ENCODE results near the gene DHRSX.
"Not testable (repeated sequence)": the region's sequence is repeated elsewhere in the genome, so short reads cannot be mapped to it uniquely, and the experiment has no call there.

DHRSX gene

DNA sequence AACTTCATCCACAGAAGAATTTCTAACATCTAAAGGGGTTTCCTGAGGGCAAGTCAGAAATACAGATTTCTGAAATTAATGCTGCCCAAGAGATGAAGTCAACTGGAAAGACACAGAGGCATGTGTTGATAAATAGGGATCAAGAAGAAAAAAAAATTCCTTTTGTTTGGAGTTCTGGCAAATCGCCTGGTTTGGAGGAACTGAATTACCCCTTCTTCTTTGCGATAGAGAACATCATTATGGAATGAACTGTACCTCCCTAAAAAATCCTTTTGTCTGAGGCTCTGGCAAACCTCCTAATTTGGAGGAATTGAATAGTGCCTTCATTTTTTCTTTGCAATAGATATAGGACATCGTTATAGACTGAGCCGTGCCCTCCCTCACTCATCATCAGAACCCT lies 200.9 kb downstream of the DHRSX start:
- no peak for DNase-seq

GRCh38 chrX:2286731-2287130 lies 214.0 kb downstream of the DHRSX start:
- peak; percentile 2 to 29 for DNase-seq

DNA sequence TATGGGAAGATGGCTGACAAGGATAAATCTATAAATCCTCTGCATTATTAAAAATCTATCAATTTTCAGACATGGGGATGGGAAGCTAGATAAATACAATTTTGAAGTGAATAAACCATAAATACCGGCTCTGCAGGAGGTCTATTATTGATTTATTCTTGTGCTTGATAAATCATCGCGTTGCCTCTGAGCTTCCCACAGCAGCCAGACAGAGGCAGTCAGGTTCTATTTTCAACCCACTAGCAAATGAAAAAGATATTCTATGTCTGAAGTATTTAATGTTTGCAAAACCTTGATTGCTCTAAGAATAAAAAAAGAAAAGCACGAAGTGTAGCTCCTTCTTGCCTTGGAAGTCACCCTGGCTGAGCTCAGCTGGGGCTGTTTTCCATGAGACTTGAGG lies 216.2 kb downstream of the DHRSX start:
- DNase-seq: no peak

- DNase-seq: no peak
Observed at GRCh38 chrX:2284133-2284532, 216.6 kb downstream of the DHRSX start.

GRCh38 chrX:2283111-2283859 lies 217.5 kb downstream of the DHRSX start:
- DNase-seq: no peak

GRCh38 chrX:2282490-2283090 lies 218.2 kb downstream of the DHRSX start:
- no peak for DNase-seq

DNA sequence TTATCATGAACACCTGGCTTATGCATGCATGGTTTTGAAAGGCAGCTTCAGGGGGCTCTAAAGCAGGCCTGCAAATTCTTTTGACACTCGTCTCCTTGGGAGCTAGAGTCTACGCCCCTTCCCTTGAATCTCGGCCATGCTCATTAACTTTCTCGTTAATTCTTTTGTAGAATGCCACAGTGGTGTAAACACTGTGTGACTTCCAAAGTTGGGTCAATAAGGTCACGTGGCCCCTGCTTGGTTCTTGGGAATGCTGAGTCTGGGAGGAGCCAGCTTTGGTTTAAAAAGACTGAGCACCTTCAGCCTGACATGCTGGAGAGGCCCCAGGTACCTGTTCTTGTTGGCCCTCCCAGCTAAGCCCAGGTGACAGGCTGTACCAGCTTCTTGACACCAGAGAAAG lies 228.4 kb downstream of the DHRSX start:
- no peak for DNase-seq

GRCh38 chrX:2271595-2271994 lies 229.2 kb downstream of the DHRSX start:
- not testable (repeated sequence) for DNase-seq

DNA sequence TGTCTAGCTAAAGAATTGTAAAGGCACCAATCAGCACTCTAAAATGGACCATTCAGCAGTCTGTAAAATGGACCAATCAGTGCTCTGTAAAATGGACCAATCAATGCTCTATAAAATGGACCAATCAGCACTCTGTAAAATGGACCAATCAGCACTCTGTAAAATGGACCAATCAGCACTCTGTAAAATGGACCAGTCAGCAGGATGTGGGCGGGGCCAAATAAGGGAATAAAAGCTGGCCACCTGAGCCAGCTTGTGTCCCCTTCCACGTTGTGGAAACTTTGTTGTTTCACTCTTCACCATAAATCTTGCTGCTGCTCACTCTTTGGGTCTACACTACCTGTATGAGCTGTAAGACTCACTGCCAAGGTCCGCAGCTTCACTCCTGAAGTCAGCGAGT lies 230.0 kb downstream of the DHRSX start:
- DNase-seq: not testable (repeated sequence)

GRCh38 chrX:2267890-2268289 lies 232.9 kb downstream of the DHRSX start:
- DNase-seq: no peak

GRCh38 chrX:2266445-2267349 lies 234.1 kb downstream of the DHRSX start:
- DNase-seq: no peak

- not testable (repeated sequence) for DNase-seq
Observed at GRCh38 chrX:2265658-2266444, 234.9 kb downstream of the DHRSX start.

- DNase-seq: no peak
Observed at GRCh38 chrX:2264179-2265030, 236.4 kb downstream of the DHRSX start.

- no peak for DNase-seq
Observed at GRCh38 chrX:2263203-2263602, 237.6 kb downstream of the DHRSX start.

GRCh38 chrX:2262668-2263055 lies 238.1 kb downstream of the DHRSX start:
- no peak for DNase-seq

GRCh38 chrX:2261831-2262667 lies 238.7 kb downstream of the DHRSX start:
- DNase-seq: no peak

DNA sequence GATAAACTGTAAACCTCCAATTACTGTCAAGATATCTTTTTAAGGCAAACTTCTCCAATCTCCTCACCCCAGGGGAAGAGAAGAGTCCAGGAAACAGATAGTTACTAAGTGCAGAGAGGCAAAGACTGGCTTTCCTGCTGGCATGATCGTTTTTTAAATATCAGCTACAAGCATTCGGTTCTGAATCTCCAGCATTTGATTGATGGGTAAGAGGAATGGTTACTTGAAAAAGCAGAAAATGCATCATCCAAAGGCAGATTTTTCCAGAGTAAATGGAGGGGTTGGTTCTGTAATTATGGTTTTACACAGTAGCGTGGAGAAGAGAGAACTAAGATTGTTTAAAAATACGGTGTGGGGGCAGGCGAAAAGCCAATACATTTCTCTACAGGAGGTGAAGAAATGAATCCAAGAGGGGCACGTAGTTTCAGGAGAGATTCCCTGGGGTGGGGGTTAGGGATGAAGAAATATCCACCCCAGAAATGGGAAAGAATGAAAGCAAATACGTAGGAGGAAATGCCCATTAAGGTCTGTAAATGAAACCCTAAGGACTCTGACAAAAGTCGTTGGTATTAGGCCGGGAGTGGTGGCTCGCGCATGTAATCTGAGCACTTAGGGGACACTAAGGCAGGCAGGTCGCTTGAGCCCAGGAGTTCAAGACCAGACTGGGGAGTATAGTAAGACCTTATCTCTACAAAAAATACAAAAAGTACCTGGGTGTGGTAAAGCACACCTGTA lies 248.3 kb downstream of the DHRSX start:
- no peak for DNase-seq

DNA sequence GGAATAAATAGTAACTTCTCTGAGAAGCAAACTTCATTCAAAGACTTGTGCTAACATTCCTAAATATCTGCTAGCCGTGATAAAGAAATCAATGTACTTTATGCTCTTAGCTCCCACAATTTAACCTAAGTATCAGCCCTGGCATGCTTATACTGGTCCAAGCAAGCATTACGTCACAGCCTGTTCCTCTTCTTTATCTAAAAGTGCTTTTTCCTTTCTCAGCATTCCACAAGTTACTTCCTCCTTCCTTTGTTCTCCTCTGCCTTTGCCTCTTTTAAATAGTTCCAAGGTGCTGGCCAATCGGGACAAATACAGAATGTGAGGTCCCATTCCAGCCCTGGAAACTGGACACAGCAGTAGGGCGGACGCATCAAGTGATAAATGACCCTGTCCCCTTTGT lies 249.6 kb downstream of the DHRSX start:
- DNase-seq: no peak

GRCh38 chrX:2243913-2244460 lies 256.8 kb downstream of the DHRSX start:
- DNase-seq: no peak

- DNase-seq: no peak
Observed at GRCh38 chrX:2242980-2243379, 257.8 kb downstream of the DHRSX start.

All from inflammatory macrophage treated with lipopolysaccharide for 1 hour (primary cell).